Tongue (tissue), 2 donors: ENCODE measurements around the gene NCKAP5L. TPM values are rescaled to one million over a fixed set of nuclear protein-coding genes. Genes with fewer than 3 reads are reported as not detected.
"Not testable (repeated sequence)": the region's sequence is repeated elsewhere in the genome, so short reads cannot be mapped to it uniquely, and the experiment has no call there.

ENCODE experiments used
- DNase-seq: peaks from one replicate; pipeline ENCODE4 v3.0.0-alpha.2; 2015
- total RNA-seq: library from RNA; depleted of rRNA; stranded (reverse); fragments of >200 nt; gene quantifications from one replicate; pipeline ENCODE4 v1.2.3, GENCODE V29; 2014

Gene NCKAP5L
- total RNA-seq, 1 donor from 2014 or later, result 14.3 TPM

DNA sequence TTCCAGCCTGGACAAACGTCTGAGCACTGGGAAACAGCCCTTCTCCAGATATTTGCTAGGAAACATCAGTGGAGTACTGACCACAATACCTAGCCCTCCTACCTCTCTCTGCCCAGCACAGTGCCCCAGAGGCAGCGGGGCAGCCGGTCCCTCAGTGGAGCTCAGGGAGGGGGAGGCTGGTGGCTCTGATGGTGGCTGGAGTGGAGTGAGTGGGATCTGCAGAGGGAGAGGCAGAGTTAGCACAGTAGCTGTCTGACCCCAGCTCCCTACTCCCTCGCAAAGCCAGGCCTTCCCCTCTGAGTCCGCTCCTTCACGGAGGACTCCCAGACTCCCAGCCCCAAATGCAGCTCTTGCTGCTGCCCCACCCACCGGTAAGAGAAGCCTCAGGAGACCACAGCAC lies 30.0 kb downstream of the NCKAP5L start:
- DNase-seq, result no peak

DNA sequence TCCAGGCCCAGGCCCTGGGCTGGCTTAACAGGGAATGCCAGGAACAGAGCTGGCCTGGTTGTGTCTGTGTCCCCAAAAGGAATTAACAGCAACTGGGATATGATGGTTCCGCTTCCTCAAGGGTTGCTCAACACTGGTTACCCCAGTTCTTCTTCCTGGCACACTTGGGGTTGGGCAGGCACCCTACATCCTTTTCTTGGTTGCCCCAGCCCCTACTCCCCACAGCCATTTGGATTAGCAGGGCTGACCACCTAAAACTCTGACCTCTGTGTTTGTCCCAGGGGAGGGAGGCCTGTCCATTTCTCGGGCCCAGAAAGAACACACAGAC lies 30.8 kb downstream of the NCKAP5L start:
- DNase-seq, result no peak

DNA sequence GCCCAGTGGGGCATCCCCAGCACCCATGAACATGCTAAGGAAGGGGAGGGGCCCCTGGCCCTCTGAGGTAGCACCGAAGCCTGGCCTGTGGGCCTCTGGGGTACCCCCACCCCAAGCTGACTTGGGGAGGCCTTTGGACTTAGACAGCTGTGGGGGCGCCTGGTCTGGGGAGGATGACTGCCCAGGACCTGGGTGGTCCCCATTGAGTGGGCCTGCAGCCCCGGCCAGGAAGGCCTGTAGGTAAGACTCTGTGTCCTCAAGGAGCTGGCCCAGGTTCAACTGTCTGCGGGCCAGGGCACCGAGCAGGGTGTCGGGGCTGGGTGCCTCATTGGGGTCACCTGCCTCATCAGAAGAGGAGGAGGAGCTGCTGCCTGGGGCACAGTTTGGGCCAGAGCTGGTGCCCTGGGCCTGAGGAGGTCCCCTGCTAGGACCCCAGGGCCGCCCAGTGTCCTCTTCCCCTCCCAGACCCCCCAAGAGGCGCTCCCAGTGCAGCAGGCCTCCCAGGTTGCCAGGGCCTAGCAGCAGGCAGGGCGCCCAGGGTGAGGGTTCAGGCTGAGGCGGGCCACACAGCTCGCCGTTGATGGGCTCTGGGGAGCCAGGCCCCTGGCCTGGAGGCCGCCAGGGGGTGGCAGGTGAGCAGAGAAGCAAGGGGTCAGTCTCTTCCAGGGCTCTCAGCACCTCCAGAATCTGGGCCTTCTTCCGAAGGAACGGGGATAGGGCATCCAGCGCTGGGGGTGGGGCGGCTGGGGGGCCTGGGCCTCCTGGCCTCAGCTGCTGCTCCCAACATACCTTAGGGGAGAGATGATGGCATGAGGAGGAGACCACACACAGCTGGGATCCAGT lies 31.4 kb downstream of the NCKAP5L start:
- peak; percentile 46 for DNase-seq

DNA sequence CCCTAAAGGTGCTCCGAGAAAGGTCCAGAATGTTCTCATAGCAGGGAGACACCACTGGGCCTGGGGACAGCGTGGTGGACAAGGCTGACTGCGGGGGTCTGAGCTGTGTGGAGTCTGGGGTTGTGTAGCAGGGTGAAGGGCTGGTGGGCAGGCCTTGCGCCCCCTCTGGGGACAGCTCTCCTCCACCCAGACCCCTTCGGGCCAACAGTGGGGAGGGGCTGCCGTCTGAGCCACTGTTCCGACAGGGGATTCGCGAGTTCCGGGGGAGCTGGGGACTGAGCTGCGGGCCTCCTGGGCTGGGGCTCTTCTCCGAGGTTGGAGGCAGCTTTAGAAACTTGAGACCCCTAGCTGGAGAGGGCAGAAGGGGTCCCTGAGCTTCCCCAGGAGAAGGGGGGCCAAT lies 32.1 kb downstream of the NCKAP5L start:
- no peak for DNase-seq

GRCh38 chr12:49795654-49796105 lies 32.5 kb downstream of the NCKAP5L start:
- DNase-seq, result no peak

DNA sequence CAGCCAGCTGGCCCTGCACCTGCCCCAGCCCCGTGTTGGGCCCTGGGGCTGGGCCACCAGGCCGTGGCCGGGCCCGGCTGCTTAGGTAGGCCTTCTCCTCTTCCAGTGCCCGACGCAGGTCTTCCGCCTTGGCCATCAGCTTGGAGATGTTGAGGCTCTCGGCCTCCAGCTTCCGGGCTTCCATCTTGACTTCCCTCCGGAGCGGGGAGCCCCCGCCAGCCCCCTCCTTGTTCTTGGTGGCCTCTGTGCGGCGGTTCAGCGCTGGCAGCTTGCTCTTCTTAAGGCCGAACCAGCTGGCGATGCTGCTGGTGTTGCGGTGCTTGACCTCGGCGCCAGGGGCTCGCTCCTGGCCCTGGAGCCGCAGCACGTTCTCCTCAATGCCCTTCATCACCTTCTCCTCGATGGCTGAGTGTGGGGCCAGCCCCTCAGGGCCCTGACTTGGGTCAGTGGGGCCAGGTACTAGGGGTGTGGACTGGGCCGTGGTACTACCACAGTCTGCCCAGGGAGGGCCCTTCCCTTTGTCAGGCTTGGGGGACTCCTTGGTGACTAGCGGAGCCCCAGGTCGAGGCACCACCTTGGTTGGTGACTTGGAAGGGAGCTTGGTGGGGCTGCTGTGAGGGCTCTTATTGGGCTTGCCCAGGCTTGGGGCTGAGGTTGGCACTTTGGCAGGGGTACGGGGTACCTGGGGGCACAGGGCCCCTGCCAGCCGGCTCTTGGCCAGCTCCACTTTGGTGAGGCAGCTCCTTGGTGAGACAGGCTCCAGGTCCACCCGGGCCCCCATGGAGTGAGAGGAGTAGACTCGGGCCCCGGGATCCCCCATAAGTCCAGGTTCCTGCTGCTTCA lies 33.2 kb downstream of the NCKAP5L start:
- DNase-seq, result no peak

DNA sequence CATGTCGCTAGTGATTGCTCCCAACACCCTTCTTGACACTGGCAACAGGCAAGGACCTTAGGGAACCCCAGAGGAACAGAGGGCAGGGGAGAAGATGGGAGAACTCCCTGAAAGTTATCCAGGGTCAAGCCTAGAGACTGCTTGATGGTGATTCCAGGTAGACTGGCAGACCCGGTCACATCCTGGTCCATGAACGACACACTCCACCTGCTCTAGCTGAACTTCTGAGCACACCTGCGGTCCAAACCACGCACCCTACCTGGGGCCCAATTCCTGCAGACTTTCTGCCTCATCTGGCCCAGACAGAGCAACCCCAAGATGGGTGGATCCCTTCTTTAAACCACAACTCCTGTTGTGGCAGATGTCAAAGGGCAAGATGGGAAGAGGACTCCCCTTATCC lies 34.2 kb downstream of the NCKAP5L start:
- no peak for DNase-seq

- DNase-seq, result no peak
Observed at GRCh38 chr12:49793620-49794019, 34.6 kb downstream of the NCKAP5L start.

- no peak for DNase-seq
Observed at GRCh38 chr12:49792976-49793580, 35.1 kb downstream of the NCKAP5L start.

DNA sequence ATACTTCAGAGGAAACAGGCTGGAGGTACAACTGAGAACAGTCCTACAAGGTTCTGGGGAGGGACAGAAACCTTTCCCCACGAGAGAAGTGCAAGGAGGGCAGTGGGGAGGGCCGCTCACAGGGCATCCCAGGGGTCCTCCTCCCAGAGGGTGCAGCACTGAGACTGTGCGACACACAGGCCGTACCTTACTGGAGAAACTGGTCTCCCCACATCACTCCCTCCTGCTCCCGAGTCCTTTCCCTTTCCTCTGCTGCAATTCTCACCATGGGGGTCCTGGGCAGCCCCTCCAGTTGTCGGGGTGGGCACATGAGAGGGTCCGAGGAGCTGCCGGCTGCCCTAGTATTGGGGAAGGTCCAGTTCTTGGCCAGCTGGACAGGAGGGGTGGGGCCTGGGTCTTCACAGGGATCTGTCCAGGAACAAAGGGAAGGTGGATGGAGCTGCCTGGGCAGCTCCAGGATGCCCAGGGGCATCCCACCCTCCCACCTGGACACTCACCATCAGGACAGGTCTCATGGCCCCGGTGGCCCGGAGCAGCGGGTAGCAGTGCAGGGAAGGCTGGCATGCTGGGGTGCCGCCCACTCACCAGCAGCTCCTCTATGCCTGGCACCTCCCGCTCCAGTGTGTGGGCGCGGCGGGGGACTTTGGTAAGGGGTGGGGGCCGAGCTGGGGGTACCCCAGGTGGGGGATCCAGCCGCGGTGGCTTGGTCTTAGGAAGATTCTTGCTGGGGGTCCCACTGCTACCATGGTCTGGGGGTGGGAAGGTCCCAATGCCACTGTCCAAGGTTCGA lies 35.8 kb downstream of the NCKAP5L start:
- no peak for DNase-seq

GRCh38 chr12:49791700-49792099 lies 36.5 kb downstream of the NCKAP5L start:
- DNase-seq, result no peak

DNA sequence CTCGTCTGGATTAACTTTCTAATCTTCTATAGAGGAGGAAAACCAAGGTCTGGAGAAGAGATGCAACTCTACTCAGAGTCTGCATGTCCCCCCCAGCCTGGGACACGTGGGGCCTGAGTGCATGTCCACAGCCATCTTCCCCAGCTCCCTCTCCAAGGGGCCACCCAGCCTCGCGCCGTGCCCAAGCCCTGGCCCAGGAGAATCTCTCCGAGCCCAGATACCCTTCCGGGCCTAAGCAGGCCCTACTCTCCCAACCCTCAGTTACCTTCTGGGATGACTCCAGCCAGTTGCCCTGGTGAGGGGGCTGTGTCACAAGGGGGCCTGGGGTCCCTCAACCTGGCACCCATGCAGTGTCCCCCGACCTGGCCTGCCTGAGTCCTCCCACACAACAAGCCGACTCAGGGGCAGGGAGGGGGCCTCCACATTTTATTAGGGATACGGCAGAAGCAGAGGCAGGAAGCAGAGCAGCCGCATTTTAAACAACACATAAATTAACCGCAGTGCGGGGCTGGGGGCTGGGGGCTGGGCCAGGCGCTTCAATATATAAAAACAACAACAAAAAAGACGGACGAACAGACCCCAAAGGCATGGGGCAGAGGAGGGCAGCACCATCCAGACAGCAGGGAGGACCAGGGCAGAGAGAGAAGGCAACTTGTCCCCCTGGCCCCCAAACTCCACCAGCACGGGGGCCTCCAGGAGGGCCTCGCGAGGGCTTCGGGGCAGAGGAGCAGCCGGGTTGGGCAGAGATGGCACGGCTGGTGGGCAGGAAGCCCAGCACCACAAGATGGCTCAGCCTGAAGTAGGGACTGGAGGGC lies 37.3 kb downstream of the NCKAP5L start:
- DNase-seq, result no peak

- DNase-seq, result no peak
Observed at GRCh38 chr12:49789992-49790391, 38.2 kb downstream of the NCKAP5L start.

DNA sequence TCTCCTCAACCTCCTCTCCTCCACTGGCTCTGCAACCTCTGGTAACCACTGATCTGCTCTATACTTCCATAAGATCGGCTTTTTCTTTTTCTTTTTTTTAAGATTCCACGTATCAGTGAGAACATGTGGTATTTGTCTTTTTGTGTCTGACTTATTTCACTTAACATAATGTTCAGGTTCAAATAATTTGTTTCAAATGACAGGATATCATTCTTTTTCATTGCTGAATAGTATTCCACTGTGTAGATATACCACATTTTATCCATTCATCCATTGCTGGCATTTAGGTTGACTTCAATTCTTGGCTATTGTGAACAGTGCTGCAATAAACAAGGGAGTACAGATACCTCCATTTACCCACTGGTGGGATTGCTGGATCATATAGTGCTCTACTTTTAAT lies 40.5 kb downstream of the NCKAP5L start:
- DNase-seq, result no peak

GRCh38 chr12:49784756-49785409 lies 43.3 kb downstream of the NCKAP5L start:
- DNase-seq, result no peak

DNA sequence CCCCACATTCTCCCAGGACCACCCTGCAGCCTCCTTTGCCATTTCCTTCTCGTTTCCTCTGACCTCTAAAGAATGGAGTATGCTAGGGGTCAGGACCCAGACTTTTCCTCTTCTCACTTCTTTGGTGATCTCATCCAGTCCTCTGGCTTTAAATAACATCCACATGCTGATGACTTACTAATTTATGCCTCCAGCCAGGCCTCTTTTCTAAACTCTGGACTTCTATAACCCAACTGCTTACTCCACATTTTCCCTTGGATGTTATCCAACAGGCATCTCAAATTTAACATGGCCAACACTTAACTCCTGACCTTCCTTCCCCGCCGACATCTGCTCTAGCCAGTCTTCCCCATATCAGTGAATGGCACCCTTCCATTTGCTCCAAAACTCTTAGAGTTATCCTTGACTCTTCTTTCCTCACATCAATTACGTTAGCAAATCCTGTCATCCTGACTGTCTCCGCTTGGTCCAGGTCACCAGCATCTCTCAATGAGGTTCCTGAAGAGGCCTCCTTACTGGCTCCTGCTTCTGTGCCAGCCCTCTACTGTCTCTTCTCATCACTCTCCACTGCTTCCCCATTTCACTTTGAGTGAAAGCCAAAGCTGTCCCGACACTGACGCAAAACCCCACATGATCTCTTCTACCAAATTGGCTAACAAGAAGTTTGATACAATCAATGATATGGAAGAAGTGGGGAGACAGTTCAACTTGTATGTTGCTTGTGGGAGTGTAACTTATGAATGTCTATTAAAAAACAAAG lies 44.1 kb downstream of the NCKAP5L start:
- DNase-seq, result peak; percentile 86

- DNase-seq, result not testable (repeated sequence)
Observed at GRCh38 chr12:49780914-49781313, 47.3 kb downstream of the NCKAP5L start.

GRCh38 chr12:49779581-49779980 lies 48.6 kb downstream of the NCKAP5L start:
- DNase-seq, result no peak

DNA sequence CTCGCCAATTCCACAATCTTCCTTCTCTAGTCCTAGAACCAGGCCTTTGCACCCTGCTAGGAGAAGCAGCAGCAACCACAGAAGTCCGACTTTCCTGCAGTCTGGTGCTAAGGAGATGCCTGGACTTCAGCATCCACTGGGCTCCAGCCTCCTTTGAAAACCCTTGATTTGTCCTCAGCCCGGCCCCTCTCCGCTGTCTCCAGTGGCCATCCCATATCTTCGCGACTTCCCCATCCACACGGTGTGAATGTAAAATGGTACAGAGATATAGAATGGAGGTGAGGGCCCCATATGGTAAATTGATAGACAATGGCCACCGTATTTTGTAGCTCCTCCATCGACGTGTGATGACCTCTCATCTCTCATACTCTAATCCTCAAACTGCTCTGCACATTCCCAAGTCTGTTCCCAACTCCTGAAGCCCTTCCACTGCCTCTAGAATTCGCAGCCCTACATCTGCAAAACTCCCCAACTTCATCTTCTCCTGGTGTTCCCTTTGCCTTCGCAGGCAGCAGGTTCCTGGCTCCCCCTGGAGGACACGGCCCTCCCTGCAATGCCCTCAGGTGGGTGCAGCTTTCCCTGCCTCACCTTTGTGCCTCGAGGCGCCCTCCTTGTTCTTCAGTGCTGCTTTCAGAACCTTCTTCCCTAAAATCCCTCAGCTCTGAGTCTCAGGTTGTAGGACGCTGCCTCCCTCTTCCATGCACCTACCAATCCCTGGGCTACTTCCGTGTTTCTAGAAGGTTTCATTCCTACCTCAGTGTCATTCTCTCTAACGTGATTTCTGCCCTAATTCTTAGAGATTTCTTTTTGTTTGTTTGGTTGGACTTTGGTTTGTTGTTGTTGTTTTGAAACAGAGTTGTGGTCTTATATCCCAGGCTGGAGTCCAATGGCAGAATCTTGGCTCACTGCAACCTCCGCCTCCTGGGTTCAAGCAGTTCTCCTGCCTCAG lies 50.1 kb downstream of the NCKAP5L start:
- peak; percentile 42 for DNase-seq
